ENCODE results near the gene CENPX. TPM values are rescaled to one million over a fixed set of nuclear protein-coding genes. Genes with fewer than 3 reads are reported as not detected.
"Not testable (repeated sequence)": the region's sequence is repeated elsewhere in the genome, so short reads cannot be mapped to it uniquely, and the experiment has no call there.

The CENPX gene
- total and polyA plus RNA-seq, 2 donors = 19.1 to 124 TPM

- H3K27ac ChIP-seq (ENCODE audit: low read depth) = no peak overlapping the region
- no peak for DNase-seq (ENCODE audit: extremely low spot score)
- H3K4me1 ChIP-seq (ENCODE audit: insufficient read depth) = no peaks in the 10 kb centered on the region
- H3K36me3 ChIP-seq (ENCODE audit: insufficient read depth) = peaks cover 2% of the 10 kb centered on the region
- no peak overlapping the region for H3K4me3 ChIP-seq (ENCODE audit: low read depth, low read length)
- WGBS = 79% methylated on average over 31 of the region's 31 CpGs
Observed at GRCh38 chr17:81992306-81993102, 30.2 kb downstream of the CENPX start.

GRCh38 chr17:81991684-81992305, 30.9 kb downstream of the CENPX start:
- Histone ChIP-seq H3K4me3 (ENCODE audit: low read depth, low read length) (no peak overlapping the region), H3K27ac (ENCODE audit: low read depth) (no peak overlapping the region), H3K4me1 (ENCODE audit: insufficient read depth) (no peaks in the 10 kb centered on the region), H3K36me3 (ENCODE audit: insufficient read depth) (peaks cover 3% of the 10 kb centered on the region)
- DNase-seq (ENCODE audit: extremely low spot score) = no peak
- WGBS = 21% methylated on average over 31 of the region's 31 CpGs

GRCh38 chr17:81990836-81991683, 31.6 kb downstream of the CENPX start:
- no peak for DNase-seq (ENCODE audit: extremely low spot score)
- Histone ChIP-seq H3K4me1 (ENCODE audit: insufficient read depth) (no peaks in the 10 kb centered on the region), H3K4me3 (ENCODE audit: low read depth, low read length) (no peak overlapping the region), H3K36me3 (ENCODE audit: insufficient read depth) (peaks cover 2% of the 10 kb centered on the region), H3K27ac (ENCODE audit: low read depth) (no peak overlapping the region)
- 84% methylated on average over 25 of the region's 25 CpGs for WGBS

GRCh38 chr17:81987161-81987770, 35.4 kb downstream of the CENPX start:
- H3K4me1 ChIP-seq (ENCODE audit: insufficient read depth) = no peaks in the 10 kb centered on the region
- WGBS = 93% methylated on average over 26 of the region's 26 CpGs
- H3K27ac ChIP-seq (ENCODE audit: low read depth) = no peak overlapping the region
- H3K36me3 ChIP-seq (ENCODE audit: insufficient read depth) = peaks cover 2% of the 10 kb centered on the region
- no peak overlapping the region for H3K4me3 ChIP-seq (ENCODE audit: low read depth, low read length)
- no peak for DNase-seq (ENCODE audit: extremely low spot score)

- Histone ChIP-seq H3K4me1 (ENCODE audit: insufficient read depth) (no peaks in the 10 kb centered on the region), H3K27ac (ENCODE audit: low read depth) (no peak overlapping the region), H3K4me3 (ENCODE audit: low read depth, low read length) (no peak overlapping the region), H3K36me3 (ENCODE audit: insufficient read depth) (peaks cover 2% of the 10 kb centered on the region)
- WGBS = 96% methylated on average over 26 of the region's 26 CpGs
- no peak for DNase-seq (ENCODE audit: extremely low spot score)
Observed at GRCh38 chr17:81986606-81987005, 36.1 kb downstream of the CENPX start.

- H3K4me1 ChIP-seq (ENCODE audit: insufficient read depth) = no peaks in the 10 kb centered on the region
- no peak overlapping the region for H3K27ac ChIP-seq (ENCODE audit: low read depth)
- DNase-seq (ENCODE audit: extremely low spot score) = no peak
- H3K4me3 ChIP-seq (ENCODE audit: low read depth, low read length) = no peak overlapping the region
- H3K36me3 ChIP-seq (ENCODE audit: insufficient read depth) = peaks cover 2% of the 10 kb centered on the region
- WGBS = 94% methylated on average over 21 of the region's 21 CpGs
Observed at GRCh38 chr17:81984773-81985410, 37.8 kb downstream of the CENPX start.

- Histone ChIP-seq H3K4me3 (ENCODE audit: low read depth, low read length) (no peak overlapping the region), H3K27ac (ENCODE audit: low read depth) (no peak overlapping the region), H3K36me3 (ENCODE audit: insufficient read depth) (peaks cover 2% of the 10 kb centered on the region), H3K4me1 (ENCODE audit: insufficient read depth) (no peaks in the 10 kb centered on the region)
- 95% methylated on average over 26 of the region's 26 CpGs for WGBS
- DNase-seq (ENCODE audit: extremely low spot score) = no peak
Observed at GRCh38 chr17:81983639-81984373, 38.9 kb downstream of the CENPX start.

- WGBS = 93% methylated on average over 35 of the region's 35 CpGs
- Histone ChIP-seq H3K27ac (ENCODE audit: low read depth) (no peak overlapping the region), H3K4me1 (ENCODE audit: insufficient read depth) (no peaks in the 10 kb centered on the region), H3K4me3 (ENCODE audit: low read depth, low read length) (no peak overlapping the region), H3K36me3 (ENCODE audit: insufficient read depth) (peaks cover 2% of the 10 kb centered on the region)
- no peak for DNase-seq (ENCODE audit: extremely low spot score)
Observed at GRCh38 chr17:81983011-81983638, 39.6 kb downstream of the CENPX start.

GRCh38 chr17:81981511-81981910, 41.2 kb downstream of the CENPX start:
- not testable (repeated sequence) for H3K4me1 ChIP-seq (ENCODE audit: insufficient read depth); H3K36me3 ChIP-seq (ENCODE audit: insufficient read depth); H3K27ac ChIP-seq (ENCODE audit: low read depth); DNase-seq (ENCODE audit: extremely low spot score); H3K4me3 ChIP-seq (ENCODE audit: low read depth, low read length)
- WGBS = 97% methylated on average over 12 of the region's 12 CpGs

- Histone ChIP-seq H3K4me3 (ENCODE audit: low read depth, low read length) (no peak overlapping the region), H3K27ac (ENCODE audit: low read depth) (no peak overlapping the region), H3K36me3 (ENCODE audit: insufficient read depth) (no peaks in the 10 kb centered on the region), H3K4me1 (ENCODE audit: insufficient read depth) (no peaks in the 10 kb centered on the region)
- no peak for DNase-seq (ENCODE audit: extremely low spot score)
- WGBS = 89% methylated on average over 9 of the region's 9 CpGs
Observed at GRCh38 chr17:81980707-81981343, 41.9 kb downstream of the CENPX start.

- WGBS = 89% methylated on average over 4 of the region's 4 CpGs
- H3K4me3 ChIP-seq (ENCODE audit: low read depth, low read length) = no peak overlapping the region
- H3K36me3 ChIP-seq (ENCODE audit: insufficient read depth) = no peaks in the 10 kb centered on the region
- no peak overlapping the region for H3K27ac ChIP-seq (ENCODE audit: low read depth)
- H3K4me1 ChIP-seq (ENCODE audit: insufficient read depth) = no peaks in the 10 kb centered on the region
- no peak for DNase-seq (ENCODE audit: extremely low spot score)
Observed at GRCh38 chr17:81980122-81980521, 42.6 kb downstream of the CENPX start.

Data from urinary bladder (tissue), 4 donors.